Measurements from ENCODE around the gene C1orf74. TPM values are rescaled to one million over a fixed set of nuclear protein-coding genes. Genes with fewer than 3 reads are reported as not detected.

C1orf74 gene
- total RNA-seq, 1 donor from 2014 or later, result 3.7 TPM

GRCh38 chr1:209733409-209734192, 50.8 kb downstream of the C1orf74 start:
- ChIA-PET CTCF (no interaction called here), POLR2A (no interaction called here)
- Mint-ChIP-seq H3K27ac (no peak overlapping the region), H3K9me3 (no peaks in the 10 kb centered on the region), H3K4me3 (no peak overlapping the region), H3K27me3 (peaks cover 2% of the 10 kb centered on the region), H3K36me3 (ENCODE audit: low read depth) (no peaks in the 10 kb centered on the region), H3K4me1 (no peaks in the 10 kb centered on the region)
- intact Hi-C loops (cut with micrococcal nuclease), result no loop called here
- no peak for DNase-seq
- no peak for ATAC-seq (ENCODE audit: low read depth)
- no peak for TF ChIP-seq CTCF (IDR thresholded peaks at IDR 0.05)

GRCh38 chr1:209732725-209733124, 51.6 kb downstream of the C1orf74 start:
- H3K36me3 Mint-ChIP-seq (ENCODE audit: low read depth), result no peaks in the 10 kb centered on the region
- H3K4me3 Mint-ChIP-seq, result no peak overlapping the region
- no peaks in the 10 kb centered on the region for H3K9me3 Mint-ChIP-seq
- ChIA-PET CTCF (no interaction called here), POLR2A (no interaction called here)
- no peaks in the 10 kb centered on the region for H3K4me1 Mint-ChIP-seq
- intact Hi-C loops (cut with micrococcal nuclease), result no loop called here
- H3K27me3 Mint-ChIP-seq, result peaks cover 3% of the 10 kb centered on the region
- no peak overlapping the region for H3K27ac Mint-ChIP-seq
- TF ChIP-seq CTCF (IDR thresholded peaks at IDR 0.05), result no peak
- DNase-seq (no peak), ATAC-seq (ENCODE audit: low read depth) (no peak)

GRCh38 chr1:209729436-209729835, 54.9 kb downstream of the C1orf74 start:
- Mint-ChIP-seq H3K4me1 (no peaks in the 10 kb centered on the region), H3K27ac (no peak overlapping the region), H3K9me3 (no peaks in the 10 kb centered on the region), H3K4me3 (no peak overlapping the region), H3K27me3 (peaks cover 4% of the 10 kb centered on the region), H3K36me3 (ENCODE audit: low read depth) (no peaks in the 10 kb centered on the region)
- TF ChIP-seq CTCF (IDR thresholded peaks at IDR 0.05), result no peak
- ATAC-seq (ENCODE audit: low read depth), result no peak
- POLR2A ChIA-PET, result no interaction called here
- CTCF ChIA-PET, result no interaction called here
- intact Hi-C loops (cut with micrococcal nuclease), result no loop called here
- no peak for DNase-seq

Other genes with a start within 250 kb of the C1orf74 start
- gene CAMK1G, start 200.8 kb downstream of the C1orf74 start, total RNA-seq, result not detected in 2 replicates
- 0.35 TPM in 1 of 2 replicates, not detected in the other for gene LAMB3, start 132.1 kb downstream of the C1orf74 start, total RNA-seq
- gene G0S2, start 109.1 kb downstream of the C1orf74 start, total RNA-seq, result 2.1 and 2.3 TPM in 2 replicates
- gene HSD11B1, start 79.7 kb downstream of the C1orf74 start, total RNA-seq, result not detected in 2 replicates
- 158 and 166 TPM in 2 replicates for gene TRAF3IP3, start 28.5 kb downstream of the C1orf74 start, total RNA-seq
- 0.42 and 0.81 TPM in 2 replicates for gene IRF6, start 21.6 kb upstream of the C1orf74 start, total RNA-seq
- gene UTP25, start 43.4 kb upstream of the C1orf74 start, total RNA-seq, result 13.3 and 15.4 TPM in 2 replicates
- not detected in 2 replicates for gene SYT14, start 153.7 kb upstream of the C1orf74 start, total RNA-seq

Measured in activated B cell treated with CpG ODN at 0.5 μM for 24 hours (primary cell).